SKM-1 (cell line): ENCODE data around the gene ASTN1.
"Not testable (repeated sequence)": the region's sequence is repeated elsewhere in the genome, so short reads cannot be mapped to it uniquely, and the experiment has no call there.

Experiments used
- DNase-seq: peaks from one replicate; lab custom pipeline; 2025; ENCODE audit not compliant: unreplicated experiment; lab: John Stamatoyannopoulos, UW

Gene ASTN1

DNA sequence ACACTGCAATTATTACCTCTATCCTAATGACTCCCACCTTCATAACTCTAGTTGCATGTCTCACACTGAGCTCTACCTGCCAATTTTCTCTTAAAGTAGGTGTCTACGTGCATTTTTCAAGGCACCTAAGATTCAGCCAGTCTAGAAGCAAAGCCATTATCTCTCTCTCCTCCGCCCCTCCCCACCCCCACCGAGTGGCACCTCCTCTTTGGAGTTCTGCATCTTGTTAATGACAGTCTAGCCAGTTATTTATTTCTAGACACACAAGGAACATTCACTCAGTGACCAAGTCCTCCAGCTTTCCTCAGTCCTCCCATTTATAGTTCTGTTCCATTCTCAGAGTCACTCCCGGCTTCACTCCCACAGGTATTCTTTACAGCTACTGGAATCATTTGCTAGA, 47.6 kb downstream of the ASTN1 start:
- no peak for DNase-seq

- DNase-seq = no peak
Observed at GRCh38 chr1:177106614-177107365, 57.7 kb downstream of the ASTN1 start.

DNA sequence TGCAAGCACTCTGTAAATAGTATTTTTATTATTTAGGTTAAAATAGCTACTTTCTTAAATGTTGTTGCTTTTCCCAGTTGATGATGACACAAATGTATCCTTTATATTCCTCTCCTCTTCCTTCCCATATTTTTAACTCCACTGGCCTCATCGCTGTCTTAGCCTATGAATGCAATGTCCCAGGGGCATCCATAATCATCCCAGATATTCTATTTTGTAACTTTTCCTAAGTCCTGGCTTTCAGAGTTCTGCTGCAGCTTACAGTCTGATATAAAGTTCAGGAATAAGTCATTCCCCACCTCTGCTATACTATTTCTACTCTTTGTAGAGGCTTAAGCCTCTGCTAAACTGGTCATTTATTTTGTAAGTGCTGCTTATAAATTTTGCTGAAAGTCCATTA, 58.3 kb downstream of the ASTN1 start:
- no peak for DNase-seq

- no peak for DNase-seq
Observed at GRCh38 chr1:177103005-177103852, 61.3 kb downstream of the ASTN1 start.

GRCh38 chr1:177092001-177092400, 72.5 kb downstream of the ASTN1 start:
- no peak for DNase-seq

- DNase-seq = no peak
Observed at GRCh38 chr1:177091040-177091439, 73.5 kb downstream of the ASTN1 start.

DNA sequence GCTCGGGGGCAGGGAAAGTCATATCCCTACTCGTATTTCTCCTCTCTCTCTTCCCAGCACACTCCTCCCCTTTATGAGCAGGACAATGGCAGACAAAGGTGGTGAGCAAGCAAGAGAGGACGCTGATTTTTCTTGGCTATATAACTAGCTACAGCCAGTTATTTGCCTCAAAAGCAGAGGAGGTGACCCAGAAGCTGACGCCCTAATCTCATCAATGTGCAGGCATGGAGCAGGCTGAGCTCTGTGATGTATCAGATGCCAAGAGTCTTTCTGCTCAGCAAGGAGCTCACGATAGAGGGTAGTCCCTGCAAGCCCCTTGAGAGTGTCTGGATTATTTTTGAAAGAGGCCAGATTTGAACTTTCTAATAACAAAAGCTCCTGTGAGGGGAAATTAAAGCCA, 75.5 kb downstream of the ASTN1 start:
- DNase-seq = no peak

DNA sequence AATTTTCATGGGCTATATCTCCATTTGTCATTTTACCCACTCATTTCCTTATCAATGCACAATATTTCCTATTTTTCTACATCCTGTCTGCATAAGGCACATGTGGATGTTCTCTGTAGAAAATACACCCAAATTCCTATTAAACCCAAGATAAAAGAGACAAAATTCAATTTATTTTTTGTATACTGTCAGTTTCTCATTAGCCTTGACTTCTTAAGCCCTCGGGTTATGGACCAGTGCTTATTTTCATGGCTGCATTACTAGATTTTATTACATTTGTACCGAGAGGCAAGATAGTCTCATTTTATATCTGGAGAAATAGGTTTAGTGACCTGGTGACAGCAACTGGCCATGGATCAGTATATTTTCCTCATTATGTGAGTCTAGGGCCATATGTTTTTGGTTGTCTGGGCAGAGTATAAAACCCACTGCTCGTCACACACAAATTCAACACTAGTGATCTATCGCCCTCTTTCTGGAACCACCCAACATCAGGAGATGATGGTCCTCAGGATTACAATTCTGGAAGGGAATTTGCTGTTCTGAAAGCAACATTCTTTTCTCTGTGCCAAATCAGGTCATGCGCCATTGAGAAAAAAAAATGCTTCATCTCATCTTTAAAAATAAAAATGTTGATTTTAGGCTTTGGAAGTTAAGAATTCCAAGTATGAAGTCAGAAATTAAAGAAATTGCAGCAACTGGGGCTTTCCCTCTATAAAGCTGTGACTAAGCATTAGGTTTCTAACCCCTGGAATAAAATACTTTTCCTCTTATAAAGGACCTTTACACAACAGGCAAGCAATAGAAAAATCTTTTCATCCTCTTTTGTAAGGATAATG, 81.4 kb downstream of the ASTN1 start:
- no peak for DNase-seq

GRCh38 chr1:177080564-177080963, 83.9 kb downstream of the ASTN1 start:
- no peak for DNase-seq

DNA sequence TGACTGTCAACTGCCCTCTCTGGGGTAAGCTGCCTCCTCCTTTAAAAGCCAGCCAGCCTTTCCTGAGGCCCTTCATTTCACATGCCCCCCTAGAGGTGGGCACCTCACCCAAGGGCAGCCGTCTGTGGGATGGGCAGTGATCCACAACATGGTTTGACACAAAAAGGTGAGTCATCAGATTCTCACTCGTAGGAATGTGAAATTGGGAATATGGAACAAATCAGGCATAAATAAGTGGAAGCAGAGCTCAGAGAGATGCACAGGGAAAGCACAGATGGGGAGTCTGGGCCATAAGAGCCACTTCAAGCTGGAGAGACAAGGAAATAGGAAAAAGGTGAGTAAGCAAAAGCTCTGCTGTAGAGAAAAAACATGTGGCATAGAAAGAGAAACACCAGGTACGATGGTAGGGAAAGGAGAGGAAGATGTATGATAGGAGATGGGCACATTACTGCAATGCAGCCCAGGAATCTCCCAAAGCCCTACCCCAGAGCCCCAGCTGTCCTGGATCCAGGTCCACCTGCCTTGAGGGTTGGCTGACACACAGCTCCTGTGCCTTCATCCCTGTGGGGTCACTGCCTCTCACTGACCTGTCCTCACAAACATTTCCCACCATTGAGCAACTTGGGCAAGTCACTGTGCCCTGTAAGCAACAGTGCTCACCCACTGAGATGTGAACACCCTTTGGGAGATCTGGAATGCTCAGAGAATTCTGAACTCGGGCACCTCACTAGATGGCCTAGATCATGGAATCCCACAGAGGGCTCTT, 86.6 kb downstream of the ASTN1 start:
- no peak for DNase-seq

DNA sequence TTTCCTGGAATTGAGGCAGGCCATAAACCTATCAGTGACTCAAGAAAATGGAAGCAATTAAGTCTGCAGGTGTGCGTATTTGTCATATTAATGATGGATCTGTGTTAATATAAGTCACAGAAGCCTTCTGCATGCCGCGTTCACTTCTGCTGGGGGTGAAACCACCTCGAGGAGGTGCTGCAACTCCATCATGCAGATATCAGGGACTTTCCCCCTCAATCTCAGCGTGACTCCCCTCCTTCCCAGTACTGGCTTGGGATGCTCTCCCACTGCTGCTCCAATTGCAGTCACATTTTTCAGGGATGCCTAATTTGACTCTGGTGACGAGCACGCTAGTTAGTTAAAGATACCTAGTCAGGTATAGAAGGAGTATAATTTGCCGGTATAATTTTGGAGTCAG, 87.5 kb downstream of the ASTN1 start:
- no peak for DNase-seq

GRCh38 chr1:177074811-177075210, 89.7 kb downstream of the ASTN1 start:
- not testable (repeated sequence) for DNase-seq

DNA sequence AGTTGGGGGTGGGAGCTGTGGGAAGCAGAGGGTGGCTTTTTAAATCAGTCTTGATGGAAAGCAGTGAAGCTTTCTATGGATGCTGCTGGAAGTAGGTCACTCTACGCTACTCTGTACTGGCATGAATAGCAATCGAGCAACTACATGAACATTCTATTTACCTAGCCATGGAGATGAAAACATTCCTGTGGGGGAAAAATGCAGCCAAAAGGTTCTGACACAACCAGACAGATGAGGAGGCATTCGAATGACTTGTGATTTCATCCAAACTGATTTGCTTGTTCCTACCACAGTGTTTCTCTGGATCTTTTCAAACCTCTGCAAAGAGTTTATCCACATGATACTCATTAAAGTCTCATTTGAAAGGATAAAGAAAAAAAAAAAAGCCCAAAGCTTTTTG, 95.0 kb downstream of the ASTN1 start:
- DNase-seq = no peak

DNA sequence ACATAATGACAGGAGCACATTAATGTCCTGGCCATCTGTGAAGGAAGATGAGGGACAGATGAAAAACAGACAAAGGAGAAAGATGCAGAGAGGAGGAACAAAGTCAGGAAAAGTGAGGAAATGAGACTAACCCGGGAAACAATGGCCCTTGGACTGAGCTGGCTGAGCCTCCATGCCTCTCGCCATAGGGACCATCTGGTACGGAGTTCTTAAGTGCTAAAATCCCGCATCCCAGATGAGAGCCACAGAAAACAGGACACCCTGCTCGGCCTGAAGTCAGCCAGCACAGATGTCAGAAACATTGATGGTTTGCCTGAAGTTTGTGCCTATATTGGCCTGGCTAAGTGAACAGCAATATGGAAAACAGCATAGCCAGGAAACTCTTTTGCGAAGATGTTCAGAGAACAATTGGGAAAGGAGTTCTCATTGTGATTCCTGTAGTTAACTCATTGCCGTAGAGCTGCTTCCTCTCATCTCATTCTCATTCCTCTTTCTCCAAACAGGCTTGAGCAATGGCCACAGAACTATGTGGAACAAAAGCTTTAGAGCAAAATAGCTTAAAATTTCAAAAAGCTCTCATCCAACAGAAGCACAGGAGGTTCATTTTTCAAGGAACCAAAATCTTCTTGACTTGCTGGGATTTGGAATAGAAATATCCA, 96.6 kb downstream of the ASTN1 start:
- no peak for DNase-seq

- no peak for DNase-seq
Observed at GRCh38 chr1:177065430-177065829, 99.1 kb downstream of the ASTN1 start.

DNA sequence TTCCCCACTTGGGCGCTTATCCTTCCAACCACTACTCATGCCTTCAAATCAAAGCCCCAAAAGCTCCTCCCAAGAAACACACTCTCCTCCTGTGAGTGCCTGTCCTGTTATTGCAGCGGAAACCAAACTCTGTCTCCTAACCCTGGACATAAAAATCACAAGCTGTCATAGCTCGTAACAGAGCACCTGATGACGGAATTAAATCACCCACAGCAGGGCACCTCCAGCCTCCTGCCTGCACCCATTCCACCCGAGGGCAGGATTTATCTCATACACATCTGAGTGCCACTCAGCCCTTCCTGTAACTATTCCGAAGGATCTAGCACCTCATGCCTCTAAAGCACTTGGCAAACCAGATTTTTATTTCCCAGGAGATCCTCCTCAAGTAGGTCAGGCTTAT, 100.9 kb downstream of the ASTN1 start:
- no peak for DNase-seq

DNA sequence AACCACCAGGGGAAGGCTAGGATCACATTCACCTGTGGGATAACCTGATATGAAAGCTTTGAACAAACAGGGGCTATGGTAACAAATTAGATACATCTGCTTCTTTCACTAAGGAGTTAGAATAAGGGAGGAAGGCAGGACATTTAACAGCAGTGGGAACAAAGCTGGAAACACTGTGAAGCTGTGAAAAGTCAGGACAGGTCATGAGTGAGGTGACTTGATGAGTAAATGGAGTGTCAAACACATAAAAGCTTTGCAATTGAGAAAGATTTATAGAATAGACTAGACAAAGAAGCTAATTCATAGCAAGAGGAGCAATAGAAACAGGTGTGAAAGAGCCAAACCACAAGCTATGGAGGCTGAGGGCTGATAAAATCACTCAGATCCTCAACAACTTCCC, 110.0 kb downstream of the ASTN1 start:
- no peak for DNase-seq

- DNase-seq = no peak
Observed at GRCh38 chr1:177053648-177054047, 110.9 kb downstream of the ASTN1 start.

GRCh38 chr1:177048314-177049069, 116.0 kb downstream of the ASTN1 start:
- DNase-seq = no peak

DNA sequence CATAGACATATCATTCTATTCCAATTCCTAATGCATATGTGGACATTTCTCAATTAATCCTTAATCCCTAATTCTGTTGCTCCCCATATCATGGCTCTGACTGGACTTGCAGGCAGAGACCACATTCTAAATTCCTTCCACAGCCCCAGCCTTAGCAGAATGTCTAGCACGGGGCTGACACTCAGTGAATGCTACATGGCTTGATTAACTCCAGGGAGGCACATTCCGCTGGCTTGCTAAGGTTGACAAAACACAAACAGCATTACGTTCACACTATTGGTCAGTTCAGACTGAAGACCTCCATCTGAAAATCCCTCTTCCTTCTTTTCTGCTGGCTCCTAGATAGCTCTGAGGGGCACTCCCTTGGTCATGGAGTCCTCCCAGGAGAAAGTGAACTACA, 119.4 kb downstream of the ASTN1 start:
- no peak for DNase-seq
